SKM-1 (cell line): Measurements from ENCODE around the gene RUVBL1.

Experiments used
- DNase-seq: peaks from one replicate; lab custom pipeline; 2025; ENCODE audit not compliant: unreplicated experiment; lab: John Stamatoyannopoulos, UW

Gene RUVBL1

GRCh38 chr3:128070898-128071591, 52.6 kb downstream of the RUVBL1 start:
- no peak for DNase-seq

- no peak for DNase-seq
These were observed 54.3 kb downstream of the RUVBL1 start for GRCh38 chr3:128069271-128069670.

GRCh38 chr3:128068156-128068620, 55.4 kb downstream of the RUVBL1 start:
- DNase-seq = peak; percentile 17

GRCh38 chr3:128067489-128067888, 56.1 kb downstream of the RUVBL1 start:
- DNase-seq = no peak

GRCh38 chr3:128066676-128067075, 56.9 kb downstream of the RUVBL1 start:
- no peak for DNase-seq

- DNase-seq = no peak
These were observed 57.5 kb downstream of the RUVBL1 start for GRCh38 chr3:128066114-128066513.

GRCh38 chr3:128064962-128065361, 58.6 kb downstream of the RUVBL1 start:
- no peak for DNase-seq

GRCh38 chr3:128063865-128064264, 59.7 kb downstream of the RUVBL1 start:
- no peak for DNase-seq

- no peak for DNase-seq
These were observed 61.4 kb downstream of the RUVBL1 start for GRCh38 chr3:128062033-128062745.

GRCh38 chr3:128060473-128061381, 62.9 kb downstream of the RUVBL1 start:
- DNase-seq = no peak

- no peak for DNase-seq
These were observed 67.4 kb downstream of the RUVBL1 start for GRCh38 chr3:128056258-128056657.

- no peak for DNase-seq
These were observed 69.2 kb downstream of the RUVBL1 start for GRCh38 chr3:128054367-128054766.

- DNase-seq = no peak
These were observed 70.0 kb downstream of the RUVBL1 start for GRCh38 chr3:128053614-128054013.

GRCh38 chr3:128052595-128053351, 70.8 kb downstream of the RUVBL1 start:
- DNase-seq = no peak

- peak; percentile 87 for DNase-seq
These were observed 71.6 kb downstream of the RUVBL1 start, which contains the start of gene SEC61A1 for GRCh38 chr3:128051837-128052594. Gene SEC61A1 (plus strand): TSS chr3:128052437. CDS start chr3:128052553, 116 bp downstream.

GRCh38 chr3:128051459-128051836, 72.2 kb downstream of the RUVBL1 start:
- DNase-seq = no peak

GRCh38 chr3:128050597-128050996, 73.0 kb downstream of the RUVBL1 start:
- DNase-seq = no peak

GRCh38 chr3:128041344-128041743, 82.3 kb downstream of the RUVBL1 start:
- DNase-seq = no peak

- no peak for DNase-seq
These were observed 83.0 kb downstream of the RUVBL1 start for GRCh38 chr3:128040660-128041059.

GRCh38 chr3:128040041-128040440, 83.6 kb downstream of the RUVBL1 start:
- no peak for DNase-seq
